Osteocyte (in vitro differentiated cells): ENCODE measurements around the gene GALNT2. TPM values are rescaled to one million over a fixed set of nuclear protein-coding genes. Genes with fewer than 3 reads are reported as not detected.
A peak's percentile ranks its signal among the peaks of the same experiment; 100 is the strongest.

Experiments used
- DNase-seq: peaks from one replicate; pipeline ENCODE4 v3.0.0; 2021; ENCODE audit warnings: mixed read lengths; ENCODE audit not compliant: unreplicated experiment; ENCODE audit errors: extremely low spot score
- H3K27ac Mint-ChIP-seq: one replicate; pipeline ENCODE4 v1.8.0; 2021; ENCODE audit warnings: mild to moderate bottlenecking, mixed read lengths; ENCODE audit not compliant: unreplicated experiment
- H3K27me3 Mint-ChIP-seq: one replicate; pipeline ENCODE4 v1.8.0; 2021; ENCODE audit warnings: mixed read lengths; ENCODE audit not compliant: unreplicated experiment
- H3K36me3 Mint-ChIP-seq: one replicate; pipeline ENCODE4 v1.8.0; 2021; ENCODE audit warnings: mixed read lengths; ENCODE audit not compliant: unreplicated experiment
- H3K4me1 Mint-ChIP-seq: one replicate; pipeline ENCODE4 v1.8.0; 2021; ENCODE audit warnings: mixed read lengths; ENCODE audit not compliant: unreplicated experiment
- H3K4me3 Mint-ChIP-seq: one replicate; pipeline ENCODE4 v1.8.0; 2021; ENCODE audit warnings: mild to moderate bottlenecking, moderate library complexity, mixed read lengths; ENCODE audit not compliant: unreplicated experiment
- H3K9me3 Mint-ChIP-seq: one replicate; pipeline ENCODE4 v1.8.0; 2021; ENCODE audit warnings: mixed read lengths; ENCODE audit not compliant: unreplicated experiment
- total RNA-seq: library from RNA; stranded (reverse); gene quantifications from 2 replicates; pipeline ENCODE4 v1.2.1, GENCODE V29; 2021
- TF ChIP-seq, protein P1 (sequence below): fragments of 200-600 bp; sonication (generic); IDR thresholded peaks from 2 replicates; pipeline ENCODE4 v1.5.0; 2021; ENCODE audit warnings: antibody characterized with exemption, mild to moderate bottlenecking, moderate library complexity

Gene GALNT2
- total RNA-seq, 1 donor from 2014 or later = 149 TPM

DNA sequence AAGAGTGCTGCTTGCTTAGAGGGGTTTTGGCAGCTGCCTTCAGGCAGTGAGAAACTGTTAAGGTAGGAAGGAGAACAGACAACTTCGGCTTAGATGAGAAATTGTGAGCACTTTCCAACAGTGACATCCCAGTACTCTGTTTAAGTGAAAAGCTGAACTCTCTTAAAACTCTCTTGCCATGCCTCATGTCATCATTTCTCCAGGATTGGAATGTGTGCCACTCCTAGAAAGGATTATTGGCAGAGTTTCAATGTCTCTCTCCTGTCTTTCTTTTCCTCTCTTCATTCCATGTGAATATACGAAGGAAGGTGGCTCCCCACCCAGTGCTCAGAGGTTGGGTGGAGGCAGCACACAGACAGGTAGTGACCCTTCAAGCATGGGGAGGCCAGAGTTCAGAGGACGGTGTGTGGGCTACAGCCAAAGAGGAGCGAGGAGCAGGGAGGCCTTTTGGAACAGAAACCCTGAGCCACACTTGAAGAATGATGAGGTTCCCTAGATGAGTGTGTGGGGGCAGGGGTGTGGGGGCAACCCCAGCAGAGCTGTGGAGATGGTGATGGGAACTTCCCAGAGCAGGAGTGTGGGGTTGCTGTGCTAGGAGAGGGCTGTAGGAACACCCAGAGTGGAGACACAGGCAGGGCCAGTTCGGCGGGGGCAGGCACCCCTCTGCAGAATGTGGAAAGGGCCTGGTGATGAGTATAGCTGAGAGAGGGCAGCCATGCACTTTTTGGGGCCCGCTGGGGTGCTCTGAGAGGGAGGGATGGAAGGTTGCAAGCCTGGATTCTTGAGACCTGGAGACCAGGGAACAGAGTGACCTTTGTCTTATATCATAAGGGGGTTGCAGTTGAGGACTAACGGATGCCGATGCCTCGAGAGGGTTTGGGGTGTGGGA is 58.8 kb downstream of the GALNT2 start:
- Mint-ChIP-seq H3K4me3 (peak overlapping the region; percentile 53), H3K27me3 (no peaks in the 10 kb centered on the region), H3K27ac (peak overlapping the region; percentile 80), H3K9me3 (no peaks in the 10 kb centered on the region), H3K4me1 (peaks cover 78% of the 10 kb centered on the region), H3K36me3 (peaks cover 3% of the 10 kb centered on the region)
- TF ChIP-seq, protein P1, sequence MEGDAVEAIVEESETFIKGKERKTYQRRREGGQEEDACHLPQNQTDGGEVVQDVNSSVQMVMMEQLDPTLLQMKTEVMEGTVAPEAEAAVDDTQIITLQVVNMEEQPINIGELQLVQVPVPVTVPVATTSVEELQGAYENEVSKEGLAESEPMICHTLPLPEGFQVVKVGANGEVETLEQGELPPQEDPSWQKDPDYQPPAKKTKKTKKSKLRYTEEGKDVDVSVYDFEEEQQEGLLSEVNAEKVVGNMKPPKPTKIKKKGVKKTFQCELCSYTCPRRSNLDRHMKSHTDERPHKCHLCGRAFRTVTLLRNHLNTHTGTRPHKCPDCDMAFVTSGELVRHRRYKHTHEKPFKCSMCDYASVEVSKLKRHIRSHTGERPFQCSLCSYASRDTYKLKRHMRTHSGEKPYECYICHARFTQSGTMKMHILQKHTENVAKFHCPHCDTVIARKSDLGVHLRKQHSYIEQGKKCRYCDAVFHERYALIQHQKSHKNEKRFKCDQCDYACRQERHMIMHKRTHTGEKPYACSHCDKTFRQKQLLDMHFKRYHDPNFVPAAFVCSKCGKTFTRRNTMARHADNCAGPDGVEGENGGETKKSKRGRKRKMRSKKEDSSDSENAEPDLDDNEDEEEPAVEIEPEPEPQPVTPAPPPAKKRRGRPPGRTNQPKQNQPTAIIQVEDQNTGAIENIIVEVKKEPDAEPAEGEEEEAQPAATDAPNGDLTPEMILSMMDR = no peak
- no peak for DNase-seq

DNA sequence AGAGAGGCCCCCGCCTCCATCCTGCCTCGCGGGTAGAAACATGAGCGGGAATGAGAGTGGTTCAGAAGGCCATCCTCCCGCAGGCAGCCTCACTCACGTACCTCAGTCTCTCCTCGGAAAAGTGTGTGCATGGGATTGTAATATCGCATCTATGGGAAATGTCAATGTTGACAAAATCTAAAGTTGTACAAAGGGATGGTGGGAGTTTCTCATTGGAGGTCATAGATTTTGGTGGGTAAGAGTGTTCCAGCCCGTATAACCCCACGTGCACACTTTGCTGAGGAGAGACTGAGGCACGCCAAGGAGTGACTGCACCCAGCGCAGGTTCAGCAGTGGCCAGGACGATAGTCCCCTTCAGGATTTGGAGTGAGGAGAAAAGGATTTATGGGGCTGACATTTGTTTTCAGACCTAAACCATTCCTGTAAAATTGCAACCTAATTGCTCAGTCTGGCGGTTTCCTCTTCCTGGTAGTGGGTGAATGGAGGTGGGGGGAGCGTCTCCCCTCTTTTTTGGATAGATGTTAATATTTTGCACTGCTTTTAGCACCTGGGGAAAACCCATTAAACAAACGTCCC is 59.6 kb downstream of the GALNT2 start:
- Mint-ChIP-seq H3K27ac (peak overlapping the region; percentile 80), H3K27me3 (no peaks in the 10 kb centered on the region), H3K9me3 (no peaks in the 10 kb centered on the region), H3K36me3 (peaks cover 1% of the 10 kb centered on the region), H3K4me1 (peaks cover 71% of the 10 kb centered on the region), H3K4me3 (no peak overlapping the region)
- TF ChIP-seq, protein P1 = no peak
- no peak for DNase-seq

DNA sequence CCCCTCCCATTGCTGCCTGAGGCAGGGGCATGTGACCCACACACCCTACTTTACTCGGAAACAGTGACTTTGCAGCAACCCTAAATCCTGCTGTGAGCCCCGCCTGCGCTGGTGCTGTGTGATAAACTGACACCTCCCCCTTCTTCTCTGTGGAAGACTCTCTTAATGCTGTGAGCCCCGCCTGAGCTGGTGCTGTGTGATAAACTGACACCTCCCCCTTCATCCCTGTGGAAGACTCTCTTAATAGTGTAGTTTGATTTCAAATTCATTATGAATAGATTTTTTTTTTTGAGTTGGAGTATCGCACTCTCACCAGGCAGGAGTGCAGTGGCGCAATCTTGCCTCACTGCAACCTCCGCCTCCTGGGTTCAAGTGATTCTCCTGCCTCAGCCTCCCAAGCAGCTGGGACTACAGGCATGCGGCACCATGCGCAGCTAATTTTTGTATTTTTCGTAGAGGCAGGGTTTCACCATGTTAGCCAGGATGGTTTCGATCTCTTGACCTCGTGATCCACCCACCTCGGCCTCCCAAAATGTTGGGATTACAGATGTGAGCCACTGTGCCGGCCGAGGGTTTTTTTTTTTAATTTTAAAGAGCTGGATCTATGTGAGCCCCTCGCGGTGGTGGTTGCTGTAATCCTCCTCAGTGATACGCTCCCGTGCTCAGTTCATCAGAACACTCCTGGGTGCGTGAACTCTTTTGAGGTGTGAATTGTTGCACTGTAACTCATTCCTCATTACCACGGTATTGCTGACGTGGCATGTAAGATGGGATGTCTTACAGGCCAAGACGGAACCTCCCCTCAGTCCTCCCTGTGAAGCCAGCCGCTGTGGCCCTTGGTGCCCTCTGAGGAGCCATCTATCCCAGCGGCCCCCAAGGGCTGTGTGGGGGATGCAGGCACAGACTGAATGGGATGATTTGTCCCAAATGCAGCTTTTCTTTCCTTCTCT is 60.3 kb downstream of the GALNT2 start:
- H3K27ac Mint-ChIP-seq = no peak overlapping the region
- no peaks in the 10 kb centered on the region for H3K27me3 Mint-ChIP-seq
- H3K4me1 Mint-ChIP-seq = peaks cover 70% of the 10 kb centered on the region
- H3K36me3 Mint-ChIP-seq = peaks cover 1% of the 10 kb centered on the region
- H3K4me3 Mint-ChIP-seq = no peak overlapping the region
- no peaks in the 10 kb centered on the region for H3K9me3 Mint-ChIP-seq
- TF ChIP-seq, protein P1 = no peak
- no peak for DNase-seq

DNA sequence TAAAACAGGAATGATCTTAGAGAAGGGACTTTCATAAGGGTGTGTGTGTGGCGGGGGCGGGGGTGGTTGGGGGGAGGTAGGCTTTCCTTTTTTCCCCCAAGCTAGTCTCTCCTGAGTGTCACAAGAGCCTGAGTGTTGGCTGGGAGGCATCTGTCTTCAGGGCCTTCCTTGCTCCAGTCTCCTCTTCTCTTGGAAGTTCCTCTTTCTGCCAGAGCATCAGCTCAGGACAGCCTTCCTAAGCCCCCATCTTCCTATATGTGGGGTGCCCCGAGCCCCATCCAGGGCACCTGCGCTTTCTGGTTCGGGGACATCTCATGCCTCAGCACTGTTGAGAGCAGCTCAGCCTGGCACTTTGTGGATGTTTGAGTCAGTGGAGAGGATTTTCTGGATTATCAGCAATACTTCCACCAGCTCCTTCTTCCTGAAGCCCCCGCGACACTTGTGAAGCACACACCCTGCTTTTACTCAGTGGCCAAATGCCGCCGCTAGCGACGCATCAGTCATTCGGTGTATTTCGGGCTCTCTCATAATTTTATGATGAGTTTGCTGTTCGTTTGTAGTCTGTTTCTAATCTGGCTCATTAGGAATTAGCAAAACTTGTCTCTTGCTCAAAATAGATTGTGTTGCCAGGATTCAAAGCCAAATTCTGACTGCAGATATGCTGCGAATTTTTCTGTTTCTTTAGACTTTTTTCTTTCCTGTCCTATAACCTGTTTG is 61.7 kb downstream of the GALNT2 start:
- no peak overlapping the region for H3K27ac Mint-ChIP-seq
- no peaks in the 10 kb centered on the region for H3K9me3 Mint-ChIP-seq
- H3K36me3 Mint-ChIP-seq = peaks cover 1% of the 10 kb centered on the region
- TF ChIP-seq, protein P1 = no peak
- DNase-seq = no peak
- H3K4me3 Mint-ChIP-seq = no peak overlapping the region
- no peaks in the 10 kb centered on the region for H3K27me3 Mint-ChIP-seq
- H3K4me1 Mint-ChIP-seq = peaks cover 67% of the 10 kb centered on the region
